HG02642 (cell line): ENCODE measurements around the gene B4GALNT1.
A peak's percentile ranks its signal among the peaks of the same experiment; 100 is the strongest.
"Not testable (repeated sequence)": the region's sequence is repeated elsewhere in the genome, so short reads cannot be mapped to it uniquely, and the experiment has no call there.

Experiments used
- ATAC-seq: cut with Tn5 transposase; IDR thresholded peaks from one replicate; pipeline ENCODE4 v1.9.1; 2021; ENCODE audit warnings: mild to moderate bottlenecking; ENCODE audit not compliant: unreplicated experiment, poor library complexity

B4GALNT1 gene

DNA sequence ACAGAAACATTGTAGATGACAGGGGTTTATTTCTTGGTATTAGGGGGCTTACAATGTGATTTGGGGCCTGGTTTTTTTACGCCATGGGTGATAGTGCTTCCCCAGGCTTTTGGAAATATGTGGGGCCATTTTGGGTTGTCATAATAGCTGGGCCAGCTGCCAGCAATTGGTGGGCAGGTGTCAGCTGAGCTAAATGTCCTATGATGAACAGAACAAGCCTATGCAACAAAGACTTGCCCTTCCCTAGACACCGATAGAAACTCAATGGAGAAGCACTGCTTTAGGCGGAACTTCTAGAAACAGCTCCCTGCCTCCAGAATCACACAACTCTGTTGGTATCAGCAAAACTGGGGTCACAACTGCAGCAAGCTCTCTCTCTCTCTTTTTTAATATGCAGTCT, 5.1 kb upstream of the B4GALNT1 start:
- no peak for ATAC-seq

DNA sequence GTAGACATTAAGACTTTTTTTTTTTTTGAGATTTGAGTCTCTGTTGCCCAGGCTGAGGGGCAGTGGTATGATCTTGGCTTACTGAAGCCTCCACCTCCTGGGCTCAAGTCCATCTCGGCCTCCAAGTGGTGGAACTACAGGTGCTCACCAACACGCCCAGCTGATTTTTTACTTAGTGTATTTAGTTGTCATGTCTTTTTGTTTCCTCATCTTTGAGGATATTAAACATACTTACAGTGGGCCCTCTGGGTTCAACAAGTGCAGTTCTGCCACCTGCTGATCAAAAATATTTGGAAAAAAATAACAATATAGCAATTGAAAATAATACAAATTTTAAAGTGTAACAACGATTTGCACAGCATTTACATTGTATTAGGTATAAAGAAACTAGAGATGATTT, 4.4 kb upstream of the B4GALNT1 start:
- no peak for ATAC-seq

DNA sequence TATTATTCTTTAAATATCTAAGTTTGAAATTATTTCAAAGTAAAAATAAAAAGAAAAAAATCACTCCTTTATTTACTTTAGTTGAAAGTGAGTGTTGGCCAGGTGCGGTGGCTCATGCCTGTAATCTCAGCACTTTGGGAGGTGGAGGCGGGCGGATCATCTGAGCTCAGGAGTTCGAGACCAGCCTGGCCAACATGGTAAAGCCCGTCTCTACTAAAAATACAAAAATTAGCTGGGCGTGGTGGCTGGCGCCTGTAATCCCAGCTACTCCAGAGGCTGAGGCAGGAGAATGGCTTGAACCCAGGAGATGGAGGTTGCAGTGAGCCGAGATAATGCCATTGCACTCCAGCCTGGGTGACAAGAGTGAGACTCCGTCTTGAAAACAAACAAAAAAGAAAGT, 3.7 kb upstream of the B4GALNT1 start:
- ATAC-seq: not testable (repeated sequence)

DNA sequence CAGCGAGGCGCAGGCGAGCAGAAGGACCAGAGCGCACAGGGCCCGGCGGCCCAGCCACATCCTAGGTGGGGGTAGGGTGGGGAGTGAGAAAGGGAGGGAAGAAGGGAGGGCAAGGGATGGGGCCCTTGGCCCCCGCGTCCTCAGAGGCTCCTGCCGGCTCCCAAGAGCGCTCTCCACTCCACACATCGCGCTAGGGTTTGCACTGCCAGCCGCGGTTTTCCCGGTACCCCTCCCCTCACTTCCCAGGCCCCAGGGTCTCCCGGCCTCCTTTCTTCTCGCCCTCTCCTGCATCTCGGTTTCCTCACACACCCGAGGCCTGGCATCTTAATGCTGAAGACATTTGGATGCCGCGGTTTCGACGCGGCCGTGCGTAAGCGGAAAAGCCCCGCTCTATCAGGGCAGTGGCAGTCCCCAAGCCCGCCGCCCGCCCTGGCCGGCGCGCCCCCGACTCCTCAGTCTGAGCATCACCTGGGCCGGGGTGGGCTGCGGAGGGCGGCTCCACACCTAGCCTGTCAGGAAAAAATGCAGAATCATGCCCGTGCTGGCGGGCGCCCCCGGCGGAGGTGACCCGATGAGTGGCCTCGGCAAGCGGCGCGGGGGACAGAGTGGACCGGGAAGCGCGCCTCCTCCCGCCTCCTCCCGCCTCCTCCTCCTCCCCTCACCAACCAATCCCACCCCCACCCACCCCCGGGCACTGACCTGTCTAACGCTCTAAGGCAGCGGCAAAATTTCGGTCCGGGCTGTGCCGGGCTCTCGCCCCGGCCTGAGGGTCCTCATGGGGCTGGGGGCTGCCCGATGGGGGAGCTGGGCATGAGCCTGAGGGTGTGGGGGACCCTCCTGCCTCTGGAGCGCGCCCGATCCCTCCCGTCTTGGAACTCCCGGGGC, 686 bp downstream of the B4GALNT1 start:
- peak; percentile 16 for ATAC-seq

DNA sequence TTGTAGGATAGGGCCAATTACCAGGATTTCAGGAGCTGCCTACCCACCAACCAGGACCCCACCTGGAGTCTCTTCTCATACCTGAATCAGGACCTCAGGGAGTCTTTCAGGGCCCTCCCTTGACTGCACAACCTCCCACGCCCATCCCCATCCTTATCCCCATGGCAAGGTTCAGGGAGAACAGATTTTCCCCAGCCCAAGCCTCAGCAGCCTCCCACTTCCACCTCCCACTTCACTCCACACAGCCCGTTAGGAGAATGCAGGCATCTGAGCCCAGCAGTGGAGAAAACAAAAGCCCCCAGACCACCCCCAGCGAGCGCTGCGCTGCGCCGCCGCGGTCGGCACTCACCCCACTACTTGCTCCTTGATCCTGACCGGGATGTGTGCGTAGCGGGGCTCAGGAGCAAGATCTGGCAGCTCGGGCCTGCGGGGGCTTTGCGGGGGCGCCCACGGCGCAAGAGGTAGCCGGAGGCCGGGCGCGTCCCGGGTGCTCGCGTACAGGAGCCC, 1.4 kb downstream of the B4GALNT1 start:
- no peak for ATAC-seq

DNA sequence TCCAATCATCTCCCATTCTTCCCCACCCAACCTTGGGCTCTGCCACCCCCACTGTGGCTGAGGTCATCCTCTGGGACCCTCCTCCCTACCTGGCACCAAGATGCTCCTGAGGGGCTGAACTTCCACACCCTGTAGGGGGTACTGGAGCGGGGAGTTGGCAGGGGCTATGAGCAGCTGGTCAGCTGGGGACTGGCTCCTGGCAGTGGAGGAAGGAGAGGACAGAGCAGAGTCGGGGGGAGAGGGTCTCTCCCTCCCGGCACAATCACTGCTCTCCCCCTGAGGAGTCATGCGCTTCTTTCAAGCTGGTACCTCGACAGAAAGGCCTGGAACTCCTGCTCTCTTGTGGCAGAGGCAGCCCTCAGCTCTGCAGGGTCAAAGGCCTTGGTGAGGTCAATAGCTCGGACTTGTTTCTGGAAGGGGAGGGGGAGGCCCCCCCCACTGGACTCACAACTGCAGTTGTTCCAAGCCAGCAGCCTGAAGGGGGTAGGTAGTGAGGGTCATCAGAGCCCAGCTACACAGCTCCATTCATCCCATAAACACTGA, 2.0 kb downstream of the B4GALNT1 start:
- no peak for ATAC-seq

DNA sequence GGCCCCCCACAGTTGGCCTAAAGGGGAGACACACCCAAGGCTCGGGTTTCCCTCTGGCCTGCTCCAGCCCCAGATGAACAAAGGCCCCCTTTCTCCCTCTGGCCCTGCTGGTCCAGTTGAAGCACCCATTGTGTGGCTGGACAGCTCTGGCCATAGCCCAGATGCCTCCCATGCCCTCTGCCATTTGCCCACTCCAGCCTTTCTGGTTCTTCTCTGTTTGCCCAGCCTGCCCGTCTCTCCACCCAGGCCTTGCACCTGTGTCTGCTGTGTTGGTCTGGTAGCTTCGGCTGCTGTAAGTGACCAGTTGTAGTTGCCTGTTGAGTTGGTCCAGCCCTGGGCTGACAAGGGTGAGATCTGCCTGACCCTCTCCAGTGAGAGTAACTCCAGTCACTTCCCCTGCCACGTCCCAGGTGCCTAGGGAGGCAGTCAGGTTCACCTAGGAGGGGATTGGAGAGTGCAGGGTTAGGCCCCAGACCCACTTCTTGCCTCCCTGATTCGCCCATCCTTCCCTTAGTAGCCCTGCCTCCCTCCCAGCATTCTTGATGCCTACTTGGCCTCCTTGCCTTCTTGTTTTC, 3.0 kb downstream of the B4GALNT1 start:
- no peak for ATAC-seq

DNA sequence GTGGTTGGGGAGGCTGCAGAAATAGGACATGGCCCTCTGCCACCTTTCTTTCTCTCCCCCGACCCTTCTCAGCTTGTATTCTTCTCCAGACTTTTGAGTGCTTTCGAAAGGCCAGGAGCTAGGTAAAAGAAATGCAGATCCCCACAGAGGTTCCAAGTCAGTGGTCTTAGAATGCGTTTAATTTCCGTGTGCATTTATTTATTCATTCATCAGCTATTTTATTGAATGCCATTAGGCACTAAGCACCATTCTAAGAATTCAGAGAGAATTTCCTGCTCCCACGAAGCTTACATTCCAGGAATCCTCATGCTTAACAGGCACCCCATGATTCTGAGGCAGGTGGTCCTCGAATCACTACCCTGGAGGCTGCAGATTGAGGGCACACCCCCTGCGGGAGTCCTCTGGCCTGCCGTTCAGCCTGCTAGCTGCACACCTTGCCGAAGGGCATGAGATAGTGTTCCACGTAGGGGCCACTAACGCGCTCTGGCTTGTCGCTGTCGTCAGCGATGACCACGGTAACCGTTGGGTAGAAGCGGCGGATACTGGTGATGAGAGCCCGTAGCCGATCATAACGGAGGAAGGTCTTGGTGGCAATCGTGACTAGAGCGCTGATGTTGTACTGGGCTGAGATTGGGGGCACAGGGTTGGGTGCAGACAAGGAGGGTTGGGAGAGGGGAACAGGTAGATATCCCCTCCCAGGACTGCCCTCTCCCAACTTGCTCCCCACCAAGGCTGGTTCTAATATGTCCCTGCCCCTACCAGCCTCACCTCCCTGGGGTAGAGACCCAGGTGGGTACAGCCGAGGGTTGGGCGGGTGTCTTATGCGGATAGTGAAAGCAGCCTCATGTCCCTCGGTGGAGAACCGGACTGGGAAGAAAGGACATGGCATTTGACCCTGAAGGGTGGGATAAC, 4.5 kb downstream of the B4GALNT1 start:
- ATAC-seq: no peak

DNA sequence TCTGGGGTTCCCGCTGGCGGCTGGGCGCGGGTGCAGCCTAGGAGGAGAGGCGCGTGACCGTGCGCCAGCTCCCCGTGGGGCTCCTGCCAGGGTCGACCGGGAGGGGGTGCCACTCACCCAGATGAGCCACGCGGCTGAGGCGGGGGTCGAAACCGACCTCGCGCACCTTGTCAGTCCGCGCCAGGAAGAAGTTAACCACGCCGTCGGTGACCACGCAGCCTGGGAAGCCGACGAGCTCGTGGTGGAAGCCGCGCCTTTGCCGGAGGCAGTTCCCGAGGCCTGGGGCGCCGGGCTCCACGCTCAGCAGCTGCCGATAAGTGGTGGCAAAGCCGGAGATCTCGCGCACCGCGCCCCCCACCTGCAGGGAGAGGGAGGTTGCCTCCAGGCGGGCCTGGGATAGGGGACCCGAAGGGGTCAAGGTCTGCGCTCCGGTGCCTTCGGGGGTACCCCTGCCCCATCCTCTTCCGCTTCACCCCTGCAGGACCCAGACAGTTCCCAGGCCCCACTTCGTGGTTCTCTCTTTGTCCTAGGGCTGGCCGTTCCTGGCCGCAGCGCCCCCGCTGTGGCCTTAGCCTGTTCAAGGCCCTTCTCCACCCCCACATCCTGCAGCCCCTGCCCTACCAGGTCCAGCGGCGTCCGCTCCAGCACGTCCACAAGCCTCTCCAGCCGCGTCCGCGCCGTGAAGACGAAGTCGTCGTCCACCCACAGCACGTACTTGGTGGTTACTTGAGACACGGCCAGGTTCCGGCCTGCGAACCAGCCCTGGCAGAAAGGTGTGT, 5.3 kb downstream of the B4GALNT1 start:
- no peak for ATAC-seq

DNA sequence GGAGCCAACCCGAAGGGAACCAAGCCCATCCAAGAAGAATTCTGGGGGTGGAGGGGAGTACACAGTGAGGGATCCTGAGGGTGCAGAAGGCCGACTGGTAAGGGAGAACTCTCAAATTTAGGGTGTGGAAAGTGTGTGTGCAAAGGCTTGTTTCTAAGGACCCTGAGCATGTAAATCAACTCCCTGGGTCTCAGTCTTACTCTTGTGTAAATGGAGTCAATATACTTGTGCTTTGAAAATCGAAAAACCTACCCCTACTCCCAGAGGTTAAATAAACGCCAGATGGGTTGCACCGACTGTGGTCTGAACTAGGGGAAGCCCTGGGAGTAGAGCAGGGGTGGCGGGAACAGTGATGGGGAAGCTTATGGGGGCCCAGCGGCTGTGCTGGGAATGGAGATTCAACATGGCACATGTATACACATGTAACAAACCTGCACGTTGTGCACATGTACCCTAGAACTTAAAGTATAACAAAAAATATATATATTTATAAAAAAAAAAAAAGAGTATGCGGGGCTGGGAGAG, 6.0 kb downstream of the B4GALNT1 start:
- no peak for ATAC-seq

DNA sequence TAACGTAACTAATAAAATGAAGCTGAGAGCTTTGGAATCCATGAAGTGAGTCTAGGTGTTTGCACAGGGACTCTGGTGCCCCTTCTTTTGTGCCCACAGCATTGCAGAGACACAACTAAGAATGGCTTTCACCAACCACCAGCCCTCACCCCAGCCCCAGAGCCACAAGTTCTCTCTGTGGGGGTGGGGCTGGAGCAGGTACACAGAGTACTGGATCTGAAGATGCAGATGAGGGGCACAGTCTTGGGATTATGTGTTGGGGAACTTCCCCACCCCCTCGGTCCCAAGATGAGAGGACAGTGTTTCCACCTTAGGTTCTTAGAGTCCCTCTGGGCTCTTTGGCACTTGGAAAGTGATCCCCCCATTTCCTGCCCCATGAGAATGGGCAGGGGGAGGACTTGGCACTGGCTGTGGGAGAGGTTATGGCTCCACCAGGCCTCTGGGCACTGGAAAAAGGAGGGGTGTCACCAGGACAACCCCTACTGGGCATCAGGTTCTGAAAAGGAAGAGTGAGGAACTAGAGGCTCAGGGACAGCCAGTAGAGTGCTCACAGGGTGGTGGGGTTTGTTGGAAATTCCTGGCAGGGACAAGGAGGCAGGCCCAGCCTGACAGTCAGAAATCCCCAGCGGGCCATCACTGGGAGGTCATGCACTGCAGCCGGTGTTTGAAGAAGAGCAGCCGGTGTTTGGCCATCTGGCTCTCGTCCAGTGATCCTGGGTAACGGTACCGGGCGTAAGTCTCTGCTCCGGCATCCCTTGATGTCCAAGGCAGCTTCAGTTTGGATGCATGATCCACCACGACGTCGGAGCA, 6.7 kb downstream of the B4GALNT1 start:
- no peak for ATAC-seq

DNA sequence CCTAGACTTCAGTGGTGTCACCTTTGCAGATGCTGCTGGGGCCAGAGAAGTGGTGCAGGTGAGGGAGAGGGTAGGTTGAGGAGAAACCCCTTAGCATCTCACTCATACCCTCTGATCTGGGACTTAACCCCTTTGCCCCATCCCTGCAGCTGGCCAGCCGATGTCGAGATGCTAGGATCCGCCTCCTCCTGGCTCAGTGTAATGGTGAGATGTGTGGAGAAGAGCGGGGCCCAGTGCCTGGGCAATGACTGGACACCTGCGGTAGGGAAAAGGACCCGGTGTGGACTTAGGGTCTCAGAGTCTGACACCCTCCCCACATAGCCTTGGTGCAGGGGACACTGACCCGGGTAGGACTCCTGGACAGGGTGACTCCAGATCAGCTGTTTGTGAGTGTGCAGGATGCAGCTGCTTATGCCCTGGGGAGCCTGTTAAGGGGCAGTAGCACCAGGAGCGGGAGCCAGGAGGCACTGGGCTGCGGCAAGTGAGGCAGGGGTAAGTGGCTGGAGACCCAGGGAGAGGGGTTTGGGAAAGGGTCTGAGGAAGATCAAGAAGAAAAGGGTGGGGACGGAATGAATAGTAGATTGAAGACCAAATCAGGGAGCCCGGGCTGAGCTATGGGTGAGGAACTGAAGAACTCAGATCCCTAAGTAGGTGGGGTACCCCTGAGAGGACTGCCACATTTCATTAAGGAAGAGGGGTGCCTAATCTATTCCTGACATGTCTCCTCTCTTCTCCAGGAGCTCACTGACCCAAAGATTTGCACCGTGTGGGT, 7.6 kb downstream of the B4GALNT1 start:
- no peak for ATAC-seq

DNA sequence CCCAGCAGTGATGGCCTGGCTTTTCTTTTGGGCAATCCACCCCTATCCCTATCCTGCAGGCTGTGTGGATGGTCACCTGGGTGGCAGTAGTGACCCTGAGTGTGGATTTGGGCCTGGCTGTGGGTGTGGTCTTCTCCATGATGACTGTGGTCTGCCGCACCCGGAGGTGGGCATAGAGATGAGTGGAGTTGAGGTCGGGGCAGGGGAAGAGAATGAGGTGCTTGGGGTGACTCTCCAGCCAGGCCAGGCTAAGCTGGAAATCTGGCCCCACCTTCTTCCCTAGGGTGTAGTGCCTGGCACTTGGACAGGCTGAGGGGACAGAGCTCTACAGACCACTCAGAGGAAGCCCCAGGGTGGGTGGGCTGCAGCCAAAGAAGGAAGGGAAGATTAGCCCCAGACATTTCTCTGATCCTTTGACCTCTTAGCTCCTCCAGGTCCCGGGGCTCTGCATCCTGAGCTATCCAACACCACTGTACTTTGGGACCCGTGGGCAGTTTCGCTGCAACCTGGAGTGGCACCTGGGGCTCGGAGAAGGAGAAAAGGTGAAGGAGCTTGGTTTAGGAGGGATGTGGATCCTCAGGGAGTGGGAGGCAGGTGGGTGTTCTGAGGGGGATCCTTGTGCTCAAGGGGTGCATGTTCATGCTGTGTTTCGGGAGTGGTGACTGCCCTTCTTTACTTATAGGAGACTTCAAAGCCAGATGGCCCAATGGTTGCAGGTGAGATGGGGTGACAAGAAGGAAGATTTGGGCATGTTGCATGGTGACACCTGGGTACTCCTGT, 8.4 kb downstream of the B4GALNT1 start:
- ATAC-seq: no peak

DNA sequence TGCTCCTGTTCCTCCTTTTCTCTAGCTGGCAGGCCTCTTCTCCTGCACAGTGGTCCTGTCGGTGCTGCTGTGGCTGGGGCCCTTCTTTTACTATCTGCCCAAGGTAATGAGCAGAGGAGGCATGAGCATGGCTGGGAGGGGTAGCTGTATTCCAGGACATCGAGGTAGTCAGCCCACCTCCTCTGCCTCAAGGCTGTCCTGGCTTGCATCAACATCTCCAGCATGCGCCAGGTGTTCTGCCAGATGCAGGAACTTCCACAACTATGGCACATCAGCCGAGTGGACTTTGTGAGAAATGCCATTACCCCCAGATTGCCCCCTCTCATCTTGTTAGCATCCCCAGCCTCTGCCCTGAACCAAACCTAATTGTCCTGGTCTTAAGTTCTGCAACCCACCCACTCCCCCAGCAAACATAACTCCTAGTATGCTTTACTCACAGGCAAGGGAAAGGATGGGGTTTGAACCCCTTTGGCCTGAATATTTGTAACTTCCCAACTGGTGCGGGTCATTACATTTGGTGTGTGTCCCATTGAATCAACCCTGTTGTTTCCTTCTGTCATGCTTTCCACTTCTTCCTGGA, 9.1 kb downstream of the B4GALNT1 start:
- no peak for ATAC-seq

DNA sequence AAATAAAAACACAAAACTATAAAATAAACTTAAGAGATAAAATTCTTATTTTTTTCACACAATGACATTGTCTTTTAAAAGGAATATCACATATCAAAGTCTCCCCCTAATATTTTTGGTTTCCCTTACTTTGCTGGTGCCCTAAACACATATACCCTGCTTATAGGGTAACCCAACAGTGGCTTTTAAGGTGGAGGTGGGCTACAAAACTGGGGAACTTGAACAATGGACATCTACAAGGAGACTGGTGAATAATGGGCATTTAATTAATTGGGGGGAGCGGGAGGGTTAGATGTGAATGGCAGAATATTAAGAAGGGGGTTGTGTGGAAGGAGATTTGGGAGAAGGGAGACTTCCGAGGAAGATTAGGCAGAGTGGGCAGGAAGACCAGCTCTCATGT, 9.6 kb downstream of the B4GALNT1 start:
- ATAC-seq: no peak

DNA sequence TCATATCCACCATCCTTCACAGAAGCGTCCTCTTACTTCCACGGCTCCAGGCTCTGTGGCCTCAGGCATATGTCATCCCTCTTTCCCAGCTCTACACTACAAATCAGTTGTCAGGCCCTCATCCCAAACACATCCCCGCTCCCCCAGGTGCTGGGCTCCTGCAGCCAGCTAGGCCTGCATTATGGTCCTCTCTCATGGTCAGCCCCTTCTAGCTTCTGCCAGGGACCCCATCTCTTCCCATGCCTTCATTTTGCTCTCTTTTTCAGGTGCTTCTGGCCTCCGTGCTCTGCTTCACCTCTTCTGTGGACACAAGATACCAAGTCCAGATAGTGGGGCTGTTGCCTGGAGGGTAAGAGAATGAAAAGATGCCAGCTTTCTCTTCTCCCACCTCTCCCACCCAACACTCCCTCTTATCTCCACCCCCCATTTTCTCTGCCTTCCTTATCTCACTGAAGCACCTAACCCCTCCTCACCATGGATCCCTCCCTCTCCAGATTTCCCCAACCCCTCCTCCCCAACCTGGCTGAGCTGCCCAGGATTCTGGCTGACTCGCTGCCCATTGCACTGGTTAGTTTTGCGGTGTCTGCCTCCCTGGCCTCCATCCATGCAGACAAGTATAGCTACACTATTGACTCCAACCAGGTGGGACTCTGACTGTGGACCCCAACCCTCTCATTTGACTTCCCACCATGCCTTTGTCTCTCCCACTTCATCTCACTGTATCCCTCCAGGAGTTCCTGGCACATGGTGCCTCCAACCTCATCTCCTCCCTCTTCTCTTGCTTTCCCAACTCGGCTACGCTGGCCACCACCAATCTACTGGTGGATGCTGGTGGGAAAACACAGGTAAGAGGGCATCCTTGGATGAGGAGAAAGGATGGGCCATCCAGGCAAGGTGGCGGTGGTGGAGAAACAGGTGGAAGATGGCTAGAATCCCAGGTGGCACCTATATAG, 10.4 kb downstream of the B4GALNT1 start:
- ATAC-seq: no peak
